ENCODE data around the gene MZT2A. TPM values are rescaled to one million over a fixed set of nuclear protein-coding genes. Genes with fewer than 3 reads are reported as not detected.
"Not testable (repeated sequence)": the region's sequence is repeated elsewhere in the genome, so short reads cannot be mapped to it uniquely, and the experiment has no call there.

The MZT2A gene
- total RNA-seq, 2 experiments from 2014 or later: 305 to 443 TPM

GRCh38 chr2:131525256-131525655, 33.1 kb upstream of the MZT2A start:
- H4K20me1 ChIP-seq (ENCODE audit: insufficient read depth, low read length); H3K9me2 ChIP-seq (ENCODE audit: insufficient read depth, low read length); BruUV-seq (replicated peaks); DNase-seq (ENCODE audit: low spot score); H3K4me2 ChIP-seq (ENCODE audit: low read length); H2AFZ ChIP-seq (ENCODE audit: low read length); H3K9me3 ChIP-seq (ENCODE audit: low read length); H3K79me2 ChIP-seq (ENCODE audit: insufficient read depth, low read depth, low read length); H3K4me3 ChIP-seq (ENCODE audit: low read depth, low read length, poor library complexity, severe bottlenecking); CTCF ChIA-PET (ENCODE audit: unreplicated experiment); H3K27ac ChIP-seq (ENCODE audit: low read depth, low read length, poor library complexity, severe bottlenecking): not testable (repeated sequence)
- Histone ChIP-seq H3K4me1 (ENCODE audit: insufficient read depth, low read length, poor library complexity, severe bottlenecking) (peaks cover 21% of the 10 kb centered on the region), H3K36me3 (ENCODE audit: insufficient read depth, low read length) (peaks cover 15% of the 10 kb centered on the region)
- intact Hi-C loops (cut with micrococcal nuclease; ENCODE audit: unreplicated experiment): loop anchor here (5.0 to 10.0 kb wide), 2 partner anchors 62 to 150 kb away; no protein-coding TSS in a partner anchor
- POLR2A ChIA-PET: interaction anchor here (0.7 kb wide), 1 partner anchor 55 kb away, joined by 5 read pairs; no protein-coding TSS in a partner anchor

GRCh38 chr2:131521961-131522781, 30.0 kb upstream of the MZT2A start:
- peaks cover 42% of the 10 kb centered on the region for H3K36me3 ChIP-seq (ENCODE audit: insufficient read depth, low read length)
- H3K79me2 ChIP-seq (ENCODE audit: insufficient read depth, low read depth, low read length): no peaks in the 10 kb centered on the region
- DNase-seq (ENCODE audit: low spot score): no peak
- no peak overlapping the region for H2AFZ ChIP-seq (ENCODE audit: low read length)
- no peaks in the 10 kb centered on the region for H3K9me3 ChIP-seq (ENCODE audit: low read length)
- no peak overlapping the region for H3K4me2 ChIP-seq (ENCODE audit: low read length)
- CTCF ChIA-PET (ENCODE audit: unreplicated experiment): no interaction called here
- TF ChIP-seq, protein P1, sequence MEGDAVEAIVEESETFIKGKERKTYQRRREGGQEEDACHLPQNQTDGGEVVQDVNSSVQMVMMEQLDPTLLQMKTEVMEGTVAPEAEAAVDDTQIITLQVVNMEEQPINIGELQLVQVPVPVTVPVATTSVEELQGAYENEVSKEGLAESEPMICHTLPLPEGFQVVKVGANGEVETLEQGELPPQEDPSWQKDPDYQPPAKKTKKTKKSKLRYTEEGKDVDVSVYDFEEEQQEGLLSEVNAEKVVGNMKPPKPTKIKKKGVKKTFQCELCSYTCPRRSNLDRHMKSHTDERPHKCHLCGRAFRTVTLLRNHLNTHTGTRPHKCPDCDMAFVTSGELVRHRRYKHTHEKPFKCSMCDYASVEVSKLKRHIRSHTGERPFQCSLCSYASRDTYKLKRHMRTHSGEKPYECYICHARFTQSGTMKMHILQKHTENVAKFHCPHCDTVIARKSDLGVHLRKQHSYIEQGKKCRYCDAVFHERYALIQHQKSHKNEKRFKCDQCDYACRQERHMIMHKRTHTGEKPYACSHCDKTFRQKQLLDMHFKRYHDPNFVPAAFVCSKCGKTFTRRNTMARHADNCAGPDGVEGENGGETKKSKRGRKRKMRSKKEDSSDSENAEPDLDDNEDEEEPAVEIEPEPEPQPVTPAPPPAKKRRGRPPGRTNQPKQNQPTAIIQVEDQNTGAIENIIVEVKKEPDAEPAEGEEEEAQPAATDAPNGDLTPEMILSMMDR (conservative IDR thresholded peaks at IDR 0.05; ENCODE audit: low read length): no peak
- TF ChIP-seq EZH2phosphoT487 (IDR thresholded peaks at IDR 0.05; ENCODE audit: borderline replicate concordance, low read depth, low read length): no peak
- POLR2A ChIA-PET: interaction anchor here (0.6 kb wide), 1 partner anchor 34 kb away, joined by 3 read pairs; no protein-coding TSS in a partner anchor
- peaks cover 11% of the 10 kb centered on the region for H3K4me1 ChIP-seq (ENCODE audit: insufficient read depth, low read length, poor library complexity, severe bottlenecking)
- H3K27ac ChIP-seq (ENCODE audit: low read depth, low read length, poor library complexity, severe bottlenecking): no peak overlapping the region
- intact Hi-C loops (cut with micrococcal nuclease; ENCODE audit: unreplicated experiment): loop anchor here (10.0 kb wide), 1 partner anchor 153 kb away; no protein-coding TSS in a partner anchor
- H3K4me3 ChIP-seq (ENCODE audit: low read depth, low read length, poor library complexity, severe bottlenecking): no peak overlapping the region
- no peaks in the 10 kb centered on the region for H3K9me2 ChIP-seq (ENCODE audit: insufficient read depth, low read length)
- H4K20me1 ChIP-seq (ENCODE audit: insufficient read depth, low read length): no peaks in the 10 kb centered on the region
- BruUV-seq (replicated peaks): no TSS peak

DNA sequence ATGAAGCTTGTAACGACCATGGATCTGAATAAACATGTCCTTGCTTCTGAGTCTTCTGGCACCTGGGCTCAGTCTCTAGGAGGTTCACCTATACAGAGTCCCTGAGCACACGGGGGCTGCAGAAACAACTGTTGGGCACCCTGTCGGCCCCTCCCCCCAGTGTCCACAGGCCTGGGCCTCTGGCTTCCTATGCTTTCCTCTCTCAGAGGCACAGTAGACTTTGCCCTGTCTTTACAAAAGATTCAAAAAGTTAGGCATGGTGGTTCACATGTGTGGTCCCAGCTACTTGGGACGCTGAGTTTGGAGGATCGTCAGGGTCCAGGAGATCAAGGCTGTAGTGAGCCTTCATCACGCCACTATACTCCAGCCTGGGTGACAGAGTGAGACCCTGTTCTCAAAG, 29.3 kb upstream of the MZT2A start:
- DNase-seq (ENCODE audit: low spot score); H3K9me3 ChIP-seq (ENCODE audit: low read length); H3K79me2 ChIP-seq (ENCODE audit: insufficient read depth, low read depth, low read length); H2AFZ ChIP-seq (ENCODE audit: low read length); H3K4me2 ChIP-seq (ENCODE audit: low read length); H3K9me2 ChIP-seq (ENCODE audit: insufficient read depth, low read length); H4K20me1 ChIP-seq (ENCODE audit: insufficient read depth, low read length); CTCF ChIA-PET (ENCODE audit: unreplicated experiment); H3K4me3 ChIP-seq (ENCODE audit: low read depth, low read length, poor library complexity, severe bottlenecking); BruUV-seq (replicated peaks); H3K27ac ChIP-seq (ENCODE audit: low read depth, low read length, poor library complexity, severe bottlenecking); H3K4me1 ChIP-seq (ENCODE audit: insufficient read depth, low read length, poor library complexity, severe bottlenecking): not testable (repeated sequence)
- peaks cover 46% of the 10 kb centered on the region for H3K36me3 ChIP-seq (ENCODE audit: insufficient read depth, low read length)
- intact Hi-C loops (cut with micrococcal nuclease; ENCODE audit: unreplicated experiment): loop anchor here (10.0 kb wide), 1 partner anchor 153 kb away; no protein-coding TSS in a partner anchor
- POLR2A ChIA-PET: interaction anchor here (0.6 kb wide), 1 partner anchor 33 kb away, joined by 3 read pairs; no protein-coding TSS in a partner anchor

Data from OCI-LY7 (cell line).